ACC112 (cell line): ENCODE data around the gene HRH1.
"Not testable (repeated sequence)": the region's sequence is repeated elsewhere in the genome, so short reads cannot be mapped to it uniquely, and the experiment has no call there.

Experiments used
- H2AFZ ChIP-seq: fragments of 200-600 bp; sonication (generic); one replicate; pipeline ENCODE4 v1.6.0; 2017; ENCODE audit warnings: antibody characterized with exemption, low read length; ENCODE audit not compliant: unreplicated experiment
- H3K27ac ChIP-seq: fragments of 200-600 bp; sonication (generic); 2 replicates; pipeline ENCODE4 v1.5.1; 2014; ENCODE audit warnings: low read depth, mild to moderate bottlenecking, antibody characterized with exemption, low read length, moderate library complexity
- H3K27me3 ChIP-seq: fragments of 200-600 bp; sonication (generic); 2 replicates; pipeline ENCODE4 v1.6.1; 2014; ENCODE audit warnings: mild to moderate bottlenecking, antibody characterized with exemption, low read length, moderate library complexity, mixed read lengths; ENCODE audit not compliant: insufficient read depth
- H3K36me3 ChIP-seq: fragments of 200-600 bp; sonication (generic); 2 replicates; pipeline ENCODE4 v1.6.1; 2016; ENCODE audit warnings: mild to moderate bottlenecking, antibody characterized with exemption, low read length, moderate library complexity, mixed read lengths; ENCODE audit not compliant: insufficient read depth
- H3K4me1 ChIP-seq: fragments of 200-600 bp; sonication (generic); one replicate; pipeline ENCODE4 v1.6.1; 2016; ENCODE audit warnings: low read length, mixed read lengths; ENCODE audit not compliant: insufficient read depth, unreplicated experiment, control insufficient read depth
- H3K4me3 ChIP-seq: fragments of 200-600 bp; sonication (generic); 2 replicates; pipeline ENCODE4 v1.5.1; 2014; ENCODE audit warnings: mild to moderate bottlenecking, low read depth, low read length
- H3K79me2 ChIP-seq: fragments of 200-600 bp; sonication (generic); one replicate; pipeline ENCODE4 v1.6.0; 2016; ENCODE audit warnings: low read length; ENCODE audit not compliant: control insufficient read depth, unreplicated experiment, insufficient read depth

The HRH1 gene

DNA sequence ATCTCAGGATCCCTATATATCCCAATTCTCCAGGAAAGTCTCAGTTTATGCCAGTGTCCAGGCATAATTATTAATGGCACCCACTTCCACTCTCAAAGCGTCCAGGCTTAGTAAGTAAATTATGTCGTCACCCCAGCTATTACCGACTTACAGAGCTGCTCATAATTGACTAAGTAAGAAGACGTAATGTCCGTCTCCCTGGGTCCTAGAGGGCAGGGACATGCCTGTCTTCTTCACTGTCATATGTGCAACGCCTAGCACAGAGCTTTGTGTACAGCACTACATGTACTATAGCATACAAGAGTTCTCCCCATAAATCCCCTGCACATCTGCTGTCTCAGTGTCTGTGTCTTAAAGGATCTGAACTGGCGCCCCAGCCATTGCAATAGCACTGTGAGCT lies 23.9 kb upstream of the HRH1 start:
- Histone ChIP-seq H3K27ac (no peak overlapping the region), H3K27me3 (no peaks in the 10 kb centered on the region), H2AFZ (no peak overlapping the region), H3K4me1 (peaks cover 12% of the 10 kb centered on the region), H3K4me3 (no peak overlapping the region), H3K79me2 (no peaks in the 10 kb centered on the region), H3K36me3 (no peaks in the 10 kb centered on the region)

DNA sequence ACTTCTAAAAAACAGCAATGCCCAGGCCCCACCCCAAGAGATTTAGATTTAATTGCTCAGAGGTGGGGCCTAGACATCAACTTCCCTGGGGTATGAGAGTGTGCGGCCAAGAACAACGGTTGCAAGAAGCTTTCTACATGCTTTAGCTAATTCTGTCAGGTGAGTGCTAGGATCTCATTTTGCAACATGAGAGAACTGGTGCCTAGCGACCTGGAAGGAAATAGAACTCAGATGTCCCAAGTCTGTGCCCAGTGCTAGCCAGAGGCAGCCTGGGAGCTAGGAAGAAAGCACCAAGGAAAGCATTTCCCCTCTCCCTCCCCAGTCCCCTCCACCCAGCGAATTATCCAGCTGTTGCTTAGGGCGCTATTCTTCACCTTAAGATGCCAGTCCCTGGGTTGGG lies 22.9 kb upstream of the HRH1 start:
- no peaks in the 10 kb centered on the region for H3K36me3 ChIP-seq
- H2AFZ ChIP-seq = no peak overlapping the region
- H3K27me3 ChIP-seq = no peaks in the 10 kb centered on the region
- no peaks in the 10 kb centered on the region for H3K79me2 ChIP-seq
- H3K4me1 ChIP-seq = peaks cover 19% of the 10 kb centered on the region
- H3K4me3 ChIP-seq = no peak overlapping the region
- H3K27ac ChIP-seq = no peak overlapping the region

DNA sequence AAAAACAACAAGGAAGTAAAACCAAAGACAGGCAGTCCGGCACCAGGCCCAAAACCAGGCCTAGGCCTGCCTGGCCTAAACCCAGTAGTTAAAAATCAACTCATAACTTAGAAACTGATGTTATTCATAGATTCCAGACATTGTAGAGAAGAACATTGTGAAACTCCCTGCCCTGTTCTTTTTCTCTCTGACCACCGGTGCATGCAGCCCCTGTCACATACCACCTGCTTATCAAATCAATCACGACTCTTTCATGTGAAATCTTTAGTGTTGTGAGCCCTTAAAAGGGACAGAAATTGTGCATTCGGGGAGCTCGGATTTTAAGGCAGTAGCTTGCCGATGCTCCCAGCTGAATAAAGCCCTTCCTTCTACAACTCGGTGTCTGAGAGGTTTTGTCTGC lies 22.4 kb upstream of the HRH1 start:
- H3K27ac ChIP-seq, H3K4me3 ChIP-seq, H3K27me3 ChIP-seq, H3K36me3 ChIP-seq, H2AFZ ChIP-seq, H3K79me2 ChIP-seq: not testable (repeated sequence)
- H3K4me1 ChIP-seq = peaks cover 21% of the 10 kb centered on the region

DNA sequence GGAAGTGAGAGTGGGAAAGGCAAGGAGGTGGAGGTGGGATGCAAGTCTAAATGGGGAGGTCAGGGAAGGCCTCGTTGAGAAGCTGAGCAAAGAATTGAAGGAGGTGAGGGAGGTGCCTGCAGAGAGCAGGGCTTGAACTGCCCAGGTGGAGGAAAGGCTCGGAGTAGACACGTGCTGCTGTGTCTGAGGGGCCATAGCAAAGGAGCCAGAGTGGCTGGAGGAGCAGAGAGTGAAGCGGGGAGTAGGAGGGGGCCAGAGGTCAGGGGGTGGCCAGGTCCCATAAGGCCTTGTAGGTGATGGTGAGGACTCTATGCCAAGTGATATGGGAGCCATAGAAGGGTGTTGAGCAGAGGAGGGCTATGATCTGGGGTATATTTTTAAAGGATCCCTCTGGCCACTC lies 21.4 kb upstream of the HRH1 start:
- H3K27me3 ChIP-seq = no peaks in the 10 kb centered on the region
- H3K4me3 ChIP-seq = no peak overlapping the region
- H2AFZ ChIP-seq = no peak overlapping the region
- H3K36me3 ChIP-seq = no peaks in the 10 kb centered on the region
- no peak overlapping the region for H3K27ac ChIP-seq
- H3K79me2 ChIP-seq = no peaks in the 10 kb centered on the region
- H3K4me1 ChIP-seq = peaks cover 25% of the 10 kb centered on the region

DNA sequence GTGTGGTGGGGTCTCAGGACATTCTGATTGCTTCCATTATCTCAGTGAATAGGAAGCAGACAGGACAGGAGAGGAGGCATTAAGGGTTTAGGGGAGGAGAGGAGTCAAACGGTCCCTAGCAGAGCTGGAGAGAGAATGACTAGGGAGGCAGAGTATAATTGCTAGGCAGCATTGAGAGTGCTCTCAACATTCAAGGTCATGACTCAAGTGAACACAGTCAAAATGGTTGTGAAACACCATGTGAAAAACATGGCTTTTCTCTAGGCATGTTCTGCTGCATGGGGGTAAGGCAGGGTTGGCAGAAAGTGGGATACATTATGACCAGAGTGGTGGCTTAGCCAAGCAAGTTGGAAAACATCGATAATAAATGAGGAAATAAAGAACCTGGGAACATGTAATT lies 19.5 kb upstream of the HRH1 start:
- Histone ChIP-seq H3K27ac (peak overlapping the region; percentile 100), H3K4me3 (no peak overlapping the region), H3K79me2 (no peaks in the 10 kb centered on the region), H2AFZ (peak overlapping the region; percentile 62), H3K27me3 (no peaks in the 10 kb centered on the region), H3K36me3 (0 out of 2 replicates have a peak, but pooled peaks cover 3% of the 10 kb centered on the region), H3K4me1 (peaks cover 31% of the 10 kb centered on the region)

DNA sequence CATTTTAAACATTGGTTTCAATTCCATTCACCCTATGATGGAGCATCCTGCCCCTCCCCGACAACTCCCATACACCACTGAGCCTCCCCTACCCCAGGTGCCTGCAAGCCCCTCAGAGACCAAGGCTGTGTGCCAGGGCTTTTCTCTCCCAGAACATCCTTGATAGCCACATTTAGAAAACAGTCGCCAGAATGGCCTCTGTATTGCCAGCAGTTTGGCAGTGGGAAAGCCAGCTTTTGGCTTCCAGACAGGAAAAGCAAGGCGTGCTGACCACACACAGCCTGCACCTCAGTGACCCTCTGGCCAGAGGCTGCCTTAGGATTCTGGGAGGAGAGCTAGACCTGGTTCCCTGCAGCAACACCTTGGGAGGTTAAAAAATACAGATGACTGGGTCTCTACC lies 18.2 kb upstream of the HRH1 start:
- no peaks in the 10 kb centered on the region for H3K79me2 ChIP-seq
- H3K4me3 ChIP-seq = peak overlapping the region; percentile 73; the same call in 1 of the 2 replicates
- H2AFZ ChIP-seq = peak overlapping the region; percentile 29
- H3K4me1 ChIP-seq = peaks cover 44% of the 10 kb centered on the region
- peak overlapping the region; percentile 100 for H3K27ac ChIP-seq
- no peaks in the 10 kb centered on the region for H3K27me3 ChIP-seq
- 0 out of 2 replicates have a peak, but pooled peaks cover 3% of the 10 kb centered on the region for H3K36me3 ChIP-seq

DNA sequence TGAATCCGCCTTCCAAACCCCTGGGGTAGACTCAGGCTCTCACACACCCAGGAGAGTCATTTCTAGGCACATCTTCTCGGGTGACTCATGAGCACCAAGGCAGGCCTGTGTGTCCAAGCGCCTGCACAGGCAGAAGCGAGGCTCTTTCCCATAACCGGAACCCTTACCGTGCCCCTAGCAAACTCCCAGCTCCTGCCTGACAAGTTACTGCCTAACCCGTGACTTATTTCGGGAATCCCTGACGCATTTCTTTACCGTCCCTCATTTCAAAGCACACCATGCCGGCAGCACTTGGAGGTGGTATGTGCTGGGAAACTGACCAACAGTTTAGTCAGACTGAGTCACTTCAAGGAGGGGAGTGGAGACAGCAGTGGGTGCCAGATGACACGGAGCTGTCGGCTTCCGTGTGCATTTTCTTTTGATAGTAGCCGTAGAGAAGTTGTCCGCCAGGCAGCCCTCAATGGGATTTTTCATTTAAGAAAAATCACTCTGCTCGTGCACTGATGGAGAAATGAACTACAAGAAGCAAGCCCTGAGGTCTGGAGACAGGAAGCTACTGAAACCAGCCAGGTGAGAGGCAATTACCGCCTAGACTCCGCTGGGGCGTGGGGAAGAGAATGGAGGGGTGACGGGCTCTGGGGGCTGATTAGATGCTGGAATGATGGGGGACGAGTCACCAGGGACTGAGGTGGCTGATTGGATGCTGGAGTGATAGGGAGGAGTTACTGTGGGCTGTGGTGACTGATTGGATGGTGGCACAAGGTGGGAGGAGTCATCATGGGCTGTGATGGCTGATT lies 17.3 kb upstream of the HRH1 start:
- no peaks in the 10 kb centered on the region for H3K27me3 ChIP-seq
- H2AFZ ChIP-seq = no peak overlapping the region
- H3K79me2 ChIP-seq = no peaks in the 10 kb centered on the region

DNA sequence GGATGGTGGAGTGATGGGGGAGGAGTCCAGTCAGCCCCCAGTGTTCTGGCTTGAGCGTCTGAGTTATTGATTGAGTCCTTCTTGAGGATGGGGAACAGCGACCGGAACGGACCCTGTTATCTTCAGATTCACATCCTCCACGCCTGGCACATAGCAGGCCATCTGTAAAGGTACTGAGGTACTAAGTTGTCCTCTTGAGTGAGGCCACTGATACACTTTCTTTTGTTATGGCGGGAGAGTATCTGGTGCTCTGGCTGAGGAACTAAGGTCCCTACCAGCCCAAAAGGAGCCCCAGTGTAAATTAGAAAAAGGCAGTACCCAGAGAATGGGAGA lies 16.7 kb upstream of the HRH1 start:
- H2AFZ ChIP-seq = no peak overlapping the region
- 0 out of 2 replicates have a peak, but pooled peaks cover 3% of the 10 kb centered on the region for H3K36me3 ChIP-seq
- H3K27ac ChIP-seq = peak overlapping the region; percentile 100
- H3K79me2 ChIP-seq = no peaks in the 10 kb centered on the region
- peaks cover 44% of the 10 kb centered on the region for H3K4me1 ChIP-seq
- no peaks in the 10 kb centered on the region for H3K27me3 ChIP-seq
- H3K4me3 ChIP-seq = peak overlapping the region; percentile 73

More for the DNA sequence above, 17.3 kb upstream of the HRH1 start:
- H3K4me3 ChIP-seq = peak overlapping the region; percentile 73
- 0 out of 2 replicates have a peak, but pooled peaks cover 3% of the 10 kb centered on the region for H3K36me3 ChIP-seq
- peak overlapping the region; percentile 100 for H3K27ac ChIP-seq
- H3K4me1 ChIP-seq = peaks cover 44% of the 10 kb centered on the region

DNA sequence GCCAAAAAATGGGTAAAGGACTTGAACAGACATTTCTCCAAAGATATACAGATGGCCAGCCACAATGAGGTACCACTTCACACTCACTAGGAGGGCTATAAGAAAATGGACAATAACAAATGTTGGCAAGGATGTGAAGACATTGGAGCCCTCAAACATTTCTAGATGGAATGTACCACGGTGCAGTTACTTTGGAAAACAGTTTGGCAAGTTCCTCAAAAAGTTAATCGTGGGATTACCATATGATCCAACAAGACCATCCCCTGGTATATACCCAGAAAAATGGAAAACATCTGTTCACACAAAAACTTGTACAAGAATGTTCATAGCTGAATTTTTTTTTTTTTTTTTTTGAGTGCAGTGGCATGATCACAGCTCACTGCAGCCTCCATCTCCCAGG lies 15.9 kb upstream of the HRH1 start:
- Histone ChIP-seq H2AFZ (no peak overlapping the region), H3K79me2 (no peaks in the 10 kb centered on the region), H3K36me3 (0 out of 2 replicates have a peak, but pooled peaks cover 3% of the 10 kb centered on the region), H3K27me3 (no peaks in the 10 kb centered on the region), H3K4me1 (peaks cover 49% of the 10 kb centered on the region), H3K27ac (peak overlapping the region; percentile 100), H3K4me3 (no peak overlapping the region)

DNA sequence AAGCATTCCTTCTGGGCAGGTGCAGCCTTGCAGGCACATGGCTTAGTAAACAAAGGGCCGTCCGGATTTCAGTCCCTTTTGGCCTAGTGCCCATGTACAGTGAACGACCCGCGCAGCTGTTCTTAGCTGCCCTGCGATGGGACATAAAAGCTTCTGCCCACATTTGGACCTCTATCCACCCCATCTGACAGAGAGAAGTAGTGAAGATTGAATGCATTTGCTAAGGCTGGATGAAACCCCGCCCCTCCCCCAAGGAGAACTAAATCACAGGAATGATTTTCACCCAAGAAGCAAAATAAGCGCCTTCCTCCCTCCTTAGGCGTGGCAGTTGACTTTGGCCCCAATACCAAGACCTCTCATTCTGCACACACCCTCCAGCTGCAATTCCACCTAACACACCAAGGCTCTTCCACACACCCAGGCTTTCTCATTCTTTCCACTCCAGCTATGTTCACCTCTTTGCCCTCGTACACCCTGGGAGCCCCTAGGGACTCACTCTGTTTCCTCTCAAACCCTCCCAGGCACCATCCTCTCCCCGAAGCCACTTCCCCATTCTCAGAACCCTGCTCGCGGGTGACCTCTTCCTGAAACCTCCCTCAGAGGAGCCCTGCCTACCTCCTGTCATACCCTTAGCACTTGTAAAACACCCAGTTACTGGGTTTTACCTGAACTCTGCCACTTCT lies 14.1 kb upstream of the HRH1 start:
- Histone ChIP-seq H2AFZ (no peak overlapping the region), H3K4me1 (peaks cover 49% of the 10 kb centered on the region), H3K27ac (peak overlapping the region; percentile 83), H3K4me3 (no peak overlapping the region), H3K36me3 (0 out of 2 replicates have a peak, but pooled peaks cover 3% of the 10 kb centered on the region), H3K27me3 (no peaks in the 10 kb centered on the region), H3K79me2 (no peaks in the 10 kb centered on the region)

DNA sequence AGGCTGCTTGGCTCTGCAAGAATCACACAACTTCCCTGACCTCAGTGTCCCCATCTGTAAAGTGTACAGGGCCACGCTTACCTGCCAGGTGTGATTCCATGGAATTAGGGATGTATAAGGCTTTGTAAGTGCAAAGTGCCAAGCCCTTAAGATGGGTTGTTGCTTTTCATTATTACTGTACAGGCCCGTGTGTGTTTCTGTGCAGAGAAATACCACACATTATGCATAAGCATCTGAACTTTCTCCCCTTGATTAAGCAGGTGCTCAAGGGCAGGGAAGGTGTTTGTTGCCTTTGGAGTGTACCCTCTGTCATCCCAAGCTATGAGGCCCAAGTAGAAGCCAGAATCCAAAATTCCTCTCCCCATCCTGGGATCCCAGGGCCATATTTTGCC lies 13.6 kb upstream of the HRH1 start:
- no peak overlapping the region for H2AFZ ChIP-seq
- no peaks in the 10 kb centered on the region for H3K79me2 ChIP-seq
- 0 out of 2 replicates have a peak, but pooled peaks cover 3% of the 10 kb centered on the region for H3K36me3 ChIP-seq
- H3K4me3 ChIP-seq = no peak overlapping the region
- H3K4me1 ChIP-seq = peaks cover 52% of the 10 kb centered on the region
- peak overlapping the region; percentile 83 for H3K27ac ChIP-seq
- H3K27me3 ChIP-seq = no peaks in the 10 kb centered on the region
